Endothelial cell of umbilical vein (primary cell): Measurements from ENCODE around the gene RNF168.
A peak's percentile ranks its signal among the peaks of the same experiment; 100 is the strongest.

Experiments
- EZH2 ChIP-seq: IDR thresholded peaks from 2 replicates; pipeline ENCODE4 v1.6.1; 2012; ENCODE audit warnings: borderline replicate concordance, low read depth, mild to moderate bottlenecking, moderate library complexity, low read length, inconsistent platforms; ENCODE audit not compliant: severe bottlenecking
- POLR2AphosphoS5 ChIP-seq: IDR thresholded peaks from 2 replicates; pipeline ENCODE4 v1.6.1; 2012; ENCODE audit warnings: low read depth, mild to moderate bottlenecking, control low read depth, low read length, moderate library complexity; ENCODE audit not compliant: insufficient read depth
- TF ChIP-seq, protein P1 (sequence below), 2 donors: IDR thresholded peaks; 1 replicate in 1 of 2; 2 replicates in 1 of 2; pipeline ENCODE4 v1.5.1; 2011; ENCODE audit warnings: low read length in 2 of 2, mild to moderate bottlenecking in 2 of 2, moderate library complexity in 2 of 2, control low read depth in 1 of 2, inconsistent platforms in 1 of 2, low read depth in 1 of 2; ENCODE audit not compliant: insufficient read depth in 1 of 2; ENCODE audit errors: extremely low read depth in 1 of 2

DNA sequence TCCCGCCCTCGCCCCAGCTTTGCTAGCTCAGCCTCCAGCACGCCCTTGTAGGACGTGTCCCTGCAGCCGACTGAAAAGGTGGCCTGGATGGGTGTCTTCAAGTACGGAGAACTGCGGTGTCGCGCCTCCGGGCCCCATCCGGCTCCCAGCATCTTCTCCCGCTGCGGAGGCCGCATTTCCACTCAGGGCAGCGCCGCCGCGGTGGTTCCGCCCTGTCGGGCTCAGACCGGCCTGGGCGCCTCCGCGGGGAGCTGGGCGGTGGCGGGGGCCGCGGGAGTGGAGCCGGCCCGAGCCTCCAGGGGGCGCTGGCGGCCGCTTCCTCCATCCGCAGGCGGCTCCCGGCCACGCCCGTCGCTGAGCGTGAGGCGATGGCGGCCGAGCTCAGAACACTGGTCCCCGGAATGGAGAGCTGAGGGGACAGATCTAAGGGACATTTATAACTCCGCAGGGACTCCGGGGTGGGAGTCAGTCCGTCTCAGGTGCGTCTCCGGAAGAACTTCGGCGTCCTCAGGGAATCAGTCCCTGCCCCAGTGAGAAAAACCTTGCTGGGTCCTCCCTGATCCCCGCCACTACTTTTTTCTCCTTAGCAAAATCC is 25.2 kb upstream of the RNF168 start:
- TF ChIP-seq POLR2AphosphoS5, result peak; percentile 67
- TF ChIP-seq EZH2, result no peak
- TF ChIP-seq, protein P1, sequence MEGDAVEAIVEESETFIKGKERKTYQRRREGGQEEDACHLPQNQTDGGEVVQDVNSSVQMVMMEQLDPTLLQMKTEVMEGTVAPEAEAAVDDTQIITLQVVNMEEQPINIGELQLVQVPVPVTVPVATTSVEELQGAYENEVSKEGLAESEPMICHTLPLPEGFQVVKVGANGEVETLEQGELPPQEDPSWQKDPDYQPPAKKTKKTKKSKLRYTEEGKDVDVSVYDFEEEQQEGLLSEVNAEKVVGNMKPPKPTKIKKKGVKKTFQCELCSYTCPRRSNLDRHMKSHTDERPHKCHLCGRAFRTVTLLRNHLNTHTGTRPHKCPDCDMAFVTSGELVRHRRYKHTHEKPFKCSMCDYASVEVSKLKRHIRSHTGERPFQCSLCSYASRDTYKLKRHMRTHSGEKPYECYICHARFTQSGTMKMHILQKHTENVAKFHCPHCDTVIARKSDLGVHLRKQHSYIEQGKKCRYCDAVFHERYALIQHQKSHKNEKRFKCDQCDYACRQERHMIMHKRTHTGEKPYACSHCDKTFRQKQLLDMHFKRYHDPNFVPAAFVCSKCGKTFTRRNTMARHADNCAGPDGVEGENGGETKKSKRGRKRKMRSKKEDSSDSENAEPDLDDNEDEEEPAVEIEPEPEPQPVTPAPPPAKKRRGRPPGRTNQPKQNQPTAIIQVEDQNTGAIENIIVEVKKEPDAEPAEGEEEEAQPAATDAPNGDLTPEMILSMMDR (IDR thresholded peaks at IDR 0.05; ENCODE audit: extremely low read depth in 1 of 2, insufficient read depth in 1 of 2, low read depth in 1 of 2, low read length in 2 of 2), result peak; percentile 72 to 95
